ENCODE results near the gene WHRN. TPM values are rescaled to one million over a fixed set of nuclear protein-coding genes. Genes with fewer than 3 reads are reported as not detected.

Gene WHRN
- total RNA-seq = 1 to 10 TPM; 6.1 to 7.0 TPM
- long read RNA-seq, partial matches to known transcripts = 0 of 3 reads
- long read RNA-seq, other reads (novel, unspliced or antisense) = 0 of 3 reads

DNA sequence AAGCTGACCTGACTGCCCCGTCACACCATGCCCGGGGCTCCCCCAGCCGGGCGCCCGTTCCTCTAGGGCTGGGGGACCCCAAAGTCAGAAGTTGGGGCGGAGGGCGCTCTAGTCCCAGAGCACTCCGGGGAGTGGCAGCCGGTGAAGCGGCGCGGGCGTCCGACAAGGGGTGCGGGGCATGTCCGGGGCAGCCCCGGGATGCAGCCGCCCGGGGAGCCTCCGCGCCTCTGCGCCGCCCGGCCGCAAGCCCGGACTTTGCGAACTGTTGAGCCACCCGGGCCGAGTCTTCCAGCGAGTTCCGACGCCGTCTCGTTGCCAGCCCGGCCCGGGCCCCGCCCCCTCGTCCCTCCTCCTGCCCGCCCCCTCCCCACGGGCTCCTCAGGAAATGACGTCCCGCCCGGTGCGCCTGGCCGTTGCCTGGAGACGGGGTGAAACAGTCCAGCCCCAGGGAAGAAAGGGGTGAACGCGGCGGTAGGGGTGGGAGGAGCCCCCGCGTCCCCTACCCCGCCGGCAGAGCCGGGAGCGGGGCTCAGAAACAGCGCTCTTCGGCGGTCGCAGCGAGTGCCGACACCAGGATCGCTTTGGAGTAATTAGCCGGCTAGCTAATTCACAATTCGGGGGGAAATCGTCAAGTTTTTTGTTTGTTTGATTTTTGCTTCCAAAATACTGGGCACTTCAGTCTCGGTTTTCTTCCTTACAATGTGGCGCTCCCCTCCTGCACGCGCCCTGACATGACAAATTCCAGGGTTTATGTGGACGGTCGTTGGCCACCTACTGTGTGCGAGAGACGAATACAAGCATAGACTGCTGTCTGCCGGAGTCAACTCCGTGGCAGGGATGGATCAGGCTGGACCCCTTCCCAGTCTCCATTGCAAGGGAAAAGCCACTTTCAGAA is at the start of gene WHRN:
Gene WHRN (minus strand): TSS at position 287 of the 895 bp plus-strand sequence. CDS start 672 bp downstream, outside the sequence.
- peak; percentile 93 for ATAC-seq
- intact Hi-C loops (cut with DNase I, micrococcal nuclease) = no loop called here

GRCh38 chr9:114553202-114553601 is 47.9 kb upstream of the WHRN start:
- ATAC-seq = no peak
- intact Hi-C loops (cut with DNase I, micrococcal nuclease) = no loop called here
- DNase-seq = no peak

More for the DNA sequence above, at the start of gene WHRN:
- peak; percentile 93 to 94 for DNase-seq

DNA sequence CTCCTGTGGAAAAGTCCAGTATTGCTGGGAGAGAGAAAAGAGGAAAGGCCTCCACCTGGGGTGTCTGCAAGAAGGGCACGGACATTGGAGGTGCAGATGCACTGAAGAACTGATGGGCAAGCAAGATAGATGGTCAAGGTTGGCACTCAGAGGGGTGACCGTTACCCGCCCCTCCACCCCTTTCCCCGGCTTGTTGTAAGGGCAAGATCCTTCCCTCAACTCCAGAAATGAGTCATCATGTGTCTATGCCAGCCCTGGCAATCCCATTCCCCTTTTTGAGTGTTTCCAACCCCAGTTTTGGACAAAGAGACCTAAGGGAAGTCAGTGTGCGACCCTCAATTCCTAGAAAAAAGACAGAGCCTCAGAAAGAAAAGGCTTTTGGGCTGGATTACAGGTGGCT is 47.4 kb upstream of the WHRN start:
- ATAC-seq (no peak), DNase-seq (no peak)
- intact Hi-C loops (cut with DNase I, micrococcal nuclease) = no loop called here

DNA sequence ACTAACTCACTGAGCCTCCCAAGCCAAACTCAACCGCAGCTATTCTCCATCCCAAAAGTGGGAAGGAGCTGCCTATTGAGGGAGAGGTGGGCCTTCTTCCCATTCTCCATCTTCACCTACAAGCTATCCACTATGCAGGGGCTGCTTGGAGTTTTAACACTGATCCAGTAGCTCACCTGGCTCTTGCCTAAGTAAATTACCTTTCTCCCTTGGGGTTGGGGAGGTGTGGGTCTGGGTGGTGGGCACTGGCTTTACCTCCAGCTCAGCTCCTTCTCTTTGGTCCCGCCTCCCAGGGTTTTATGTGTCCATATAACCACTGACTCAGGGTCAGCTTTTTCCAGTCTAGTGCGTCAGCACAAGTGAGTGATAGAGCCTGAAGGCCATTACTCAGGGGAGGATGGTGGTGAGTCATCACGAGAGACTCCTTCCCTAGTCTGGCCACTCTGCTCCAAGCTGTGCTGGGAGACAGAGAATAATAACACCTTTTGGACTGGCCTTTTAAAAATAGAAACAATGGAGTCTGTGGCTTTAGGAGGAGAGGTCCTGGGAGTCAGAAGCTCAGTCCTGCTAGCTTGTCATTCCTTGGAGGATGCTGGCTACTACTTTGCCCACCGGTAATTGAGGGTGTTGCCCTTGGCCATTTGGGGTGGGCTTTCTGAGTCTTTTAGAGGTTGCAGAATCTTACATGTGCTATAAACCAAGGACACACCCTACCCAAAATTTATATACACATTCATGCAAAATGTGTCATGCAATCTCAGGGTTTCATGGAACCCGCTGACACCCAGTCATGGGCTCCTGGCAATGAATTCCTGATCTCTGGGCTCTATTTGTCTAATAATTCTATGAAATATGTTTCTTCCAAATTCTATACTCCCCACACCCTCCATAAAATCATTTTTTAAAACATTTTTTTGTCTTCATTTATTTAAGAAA is 46.7 kb upstream of the WHRN start:
- peak; percentile 8 to 60 for DNase-seq
- ATAC-seq = peak; percentile 87
- intact Hi-C loops (cut with DNase I, micrococcal nuclease) = no loop called here

GRCh38 chr9:114549697-114550330 is 44.5 kb upstream of the WHRN start:
- DNase-seq (no peak), ATAC-seq (no peak)
- intact Hi-C loops (cut with DNase I, micrococcal nuclease) = no loop called here

DNA sequence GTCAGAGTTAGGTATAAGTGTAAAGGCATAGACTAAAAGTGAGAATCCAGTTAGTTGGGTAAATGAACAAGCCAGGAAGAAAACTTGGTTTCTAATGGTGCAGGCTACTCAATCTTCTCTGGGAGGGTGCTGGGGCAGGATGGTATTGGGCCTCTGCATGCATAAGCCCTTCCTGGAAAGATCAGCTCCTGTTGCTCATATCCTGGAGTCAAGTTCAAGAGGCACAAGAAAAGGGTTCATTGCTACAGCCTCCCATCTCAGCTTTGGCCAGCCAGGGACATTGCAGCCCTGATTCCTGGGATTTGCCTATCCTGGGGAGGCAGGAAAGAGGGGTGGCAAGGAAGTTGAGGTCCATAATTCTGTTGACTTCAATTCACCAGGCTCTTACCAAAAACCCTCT is 41.6 kb upstream of the WHRN start:
- intact Hi-C loops (cut with DNase I, micrococcal nuclease) = no loop called here
- DNase-seq = no peak
- ATAC-seq = no peak

DNA sequence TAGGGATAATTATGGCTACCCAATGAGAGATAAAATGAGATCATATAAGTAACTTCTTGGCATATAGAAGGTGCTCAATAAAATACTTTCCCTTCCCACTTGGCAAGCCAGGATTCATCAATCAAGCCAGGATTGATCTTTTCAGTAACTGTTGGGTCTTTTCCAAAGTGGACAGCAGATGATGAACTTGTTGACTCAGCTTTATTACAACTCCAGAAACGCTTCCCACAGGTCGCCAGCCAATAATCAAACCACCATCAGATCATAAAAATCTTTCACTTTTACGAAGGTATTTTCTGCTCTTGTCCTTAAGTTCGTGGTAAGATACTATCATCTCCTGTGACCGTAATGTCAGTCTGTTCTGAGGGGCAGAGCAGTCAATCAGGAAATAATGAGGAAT is 39.8 kb upstream of the WHRN start:
- no peak for ATAC-seq
- intact Hi-C loops (cut with DNase I, micrococcal nuclease) = no loop called here
- no peak for DNase-seq

GRCh38 chr9:114539701-114540380 is 34.6 kb upstream of the WHRN start:
- intact Hi-C loops (cut with DNase I, micrococcal nuclease) = no loop called here
- no peak for DNase-seq
- no peak for ATAC-seq

DNA sequence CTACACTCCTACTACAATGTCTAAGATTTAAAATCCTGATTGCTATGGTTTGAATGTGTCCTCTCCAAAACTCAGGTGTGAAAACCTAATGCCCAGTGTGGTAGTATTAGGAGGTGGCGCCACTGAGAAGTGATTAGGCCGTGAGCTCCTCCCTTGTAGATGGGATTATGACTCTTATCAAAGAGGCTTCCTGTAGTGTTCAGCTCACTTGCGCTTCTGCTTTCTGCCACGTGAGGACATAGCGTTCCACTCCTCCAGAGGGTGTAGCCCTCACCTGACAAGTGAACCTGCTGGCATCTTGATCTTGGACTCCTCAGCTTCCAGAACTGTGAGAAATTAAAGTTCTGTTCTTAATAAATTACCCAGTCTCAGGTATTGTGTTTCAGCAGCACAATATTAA is 33.0 kb upstream of the WHRN start:
- intact Hi-C loops (cut with DNase I, micrococcal nuclease) = no loop called here
- DNase-seq = peak; percentile 63 to 68
- peak; percentile 100 for ATAC-seq

- intact Hi-C loops (cut with DNase I, micrococcal nuclease) = no loop called here
- ATAC-seq (no peak), DNase-seq (no peak)
Measured at GRCh38 chr9:114532561-114533237, 27.4 kb upstream of the WHRN start.

GRCh38 chr9:114529285-114529684 is 24.0 kb upstream of the WHRN start:
- intact Hi-C loops (cut with DNase I, micrococcal nuclease) = no loop called here
- DNase-seq = no peak
- ATAC-seq = no peak

DNA sequence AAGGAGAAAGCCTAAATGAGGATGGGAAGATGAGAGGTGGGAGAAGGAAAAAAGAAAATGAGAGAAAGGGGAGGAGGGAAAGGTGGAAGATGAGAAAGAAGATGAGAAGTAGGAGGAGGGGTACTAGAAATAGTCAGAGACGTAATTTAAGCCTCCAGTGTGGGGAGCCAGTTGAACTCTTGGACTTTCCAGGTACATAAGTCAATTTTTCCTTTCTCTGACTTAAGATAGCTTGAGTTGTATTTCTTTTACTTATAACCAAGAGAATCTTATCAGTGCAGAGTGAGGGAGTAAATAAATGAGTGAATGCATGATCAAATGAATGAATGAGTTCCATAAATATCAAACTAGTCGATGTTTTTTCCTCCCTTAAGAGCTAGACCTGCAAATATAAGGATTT is 21.5 kb upstream of the WHRN start:
- intact Hi-C loops (cut with DNase I, micrococcal nuclease) = no loop called here
- ATAC-seq (no peak), DNase-seq (no peak)

DNA sequence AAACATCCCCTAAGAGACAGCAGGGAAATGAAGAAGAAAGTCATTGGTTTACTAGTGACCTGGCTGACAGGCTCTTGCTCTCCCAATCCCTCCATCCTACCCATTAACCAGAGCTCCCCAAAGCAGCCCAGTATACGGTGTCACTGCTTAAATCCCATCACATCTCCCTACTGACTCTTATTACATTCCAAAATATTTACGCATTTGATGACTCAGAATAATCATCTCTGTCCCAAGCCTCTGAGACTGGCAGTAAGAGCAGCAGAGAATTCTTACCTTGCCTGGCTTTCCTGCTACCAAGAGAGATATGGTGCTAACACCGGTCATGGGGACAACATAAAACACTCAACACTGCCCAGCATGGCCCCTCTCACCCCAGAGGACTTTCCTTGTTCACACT is 20.2 kb upstream of the WHRN start:
- no peak for ATAC-seq
- no peak for DNase-seq
- intact Hi-C loops (cut with DNase I, micrococcal nuclease) = no loop called here

- DNase-seq (no peak), ATAC-seq (no peak)
- intact Hi-C loops (cut with DNase I, micrococcal nuclease) = no loop called here
Measured at GRCh38 chr9:114524247-114524681, 19.0 kb upstream of the WHRN start.

DNA sequence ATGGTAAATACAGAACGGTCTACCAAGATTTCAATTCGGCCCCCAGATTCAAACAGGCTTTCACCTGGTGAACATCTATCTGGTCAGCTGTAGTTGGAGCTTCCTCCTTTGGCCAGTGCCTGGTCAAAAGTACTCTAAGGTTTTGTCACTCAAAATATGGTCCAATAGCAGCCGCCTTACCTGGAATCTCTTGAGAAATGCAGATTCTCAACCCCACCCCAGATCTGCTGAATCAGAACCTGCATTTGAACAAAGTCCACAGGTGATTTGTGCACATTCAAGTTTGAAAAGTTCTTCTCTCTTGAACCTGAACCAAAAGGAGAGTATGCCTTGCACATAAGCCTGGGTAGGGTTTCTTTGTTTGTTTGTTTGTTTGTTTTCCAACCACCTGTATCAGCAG is 17.6 kb upstream of the WHRN start:
- DNase-seq (no peak), ATAC-seq (no peak)
- intact Hi-C loops (cut with DNase I, micrococcal nuclease) = no loop called here

DNA sequence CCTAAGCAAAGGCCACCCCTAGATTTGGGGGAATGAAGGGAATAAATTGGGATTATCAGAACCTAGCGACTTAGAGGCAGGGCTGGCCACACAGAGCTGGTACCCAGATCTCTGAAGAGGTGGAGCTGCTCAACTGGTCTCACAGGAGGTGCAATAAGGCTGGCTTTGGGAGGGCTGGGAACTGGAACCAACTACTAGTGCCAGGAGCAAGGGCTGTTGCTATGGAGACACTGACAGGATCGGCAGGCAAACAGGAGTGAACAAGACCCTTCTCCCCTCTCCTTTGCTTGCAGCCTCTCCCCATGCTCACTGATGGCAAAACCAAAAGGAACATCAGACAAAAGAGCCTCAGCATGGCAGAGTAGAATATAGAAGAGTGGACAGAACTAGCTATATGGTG is 17.0 kb upstream of the WHRN start:
- DNase-seq (no peak), ATAC-seq (no peak)
- intact Hi-C loops (cut with DNase I, micrococcal nuclease) = no loop called here

- ATAC-seq (no peak), DNase-seq (no peak)
- intact Hi-C loops (cut with DNase I, micrococcal nuclease) = no loop called here
Measured at GRCh38 chr9:114521846-114522245, 16.6 kb upstream of the WHRN start.

GRCh38 chr9:114518599-114519022 is 13.3 kb upstream of the WHRN start:
- ATAC-seq (no peak), DNase-seq (no peak)
- intact Hi-C loops (cut with DNase I, micrococcal nuclease) = no loop called here

All from left colon (tissue), 2 donors.